Nephron (organoid): ENCODE results near the gene TMED1.

ENCODE experiments used
- H3K27ac Mint-ChIP-seq, 3 experiments: 2 replicates each; pipeline ENCODE4 v1.8.0; 2020; ENCODE audit warnings: mixed read lengths in 3 of 3, mild to moderate bottlenecking in 2 of 3, moderate library complexity in 1 of 3
- H3K27me3 Mint-ChIP-seq: 2 replicates; pipeline ENCODE4 v1.8.0; 2021; ENCODE audit warnings: low read depth, mild to moderate bottlenecking, moderate library complexity, mixed read lengths
- H3K36me3 Mint-ChIP-seq: 2 replicates; pipeline ENCODE4 v1.8.0; 2020; ENCODE audit warnings: low read depth, mixed read lengths
- H3K4me1 Mint-ChIP-seq: 2 replicates; pipeline ENCODE4 v1.8.0; 2020; ENCODE audit warnings: mixed read lengths
- H3K4me3 Mint-ChIP-seq, 3 experiments: 2 replicates each; pipeline ENCODE4 v1.8.0; 2020; ENCODE audit warnings: mild to moderate bottlenecking in 3 of 3, mixed read lengths in 3 of 3, moderate library complexity in 2 of 3
- H3K9me3 Mint-ChIP-seq: 2 replicates; pipeline ENCODE4 v1.8.0; 2020; ENCODE audit warnings: mixed read lengths
- TF ChIP-seq, protein P1 (sequence below), 3 experiments: fragments of 200-600 bp; sonication (generic); IDR thresholded peaks; one replicate each; pipeline ENCODE4 v1.5.0; 2021; ENCODE audit warnings: antibody characterized with exemption in 3 of 3; ENCODE audit not compliant: unreplicated experiment in 3 of 3

The TMED1 gene

GRCh38 chr19:10820173-10820572 lies 15.8 kb downstream of the TMED1 start:
- Mint-ChIP-seq H3K36me3 (peaks cover 41% of the 10 kb centered on the region), H3K4me1 (peaks cover 5% of the 10 kb centered on the region), H3K9me3 (no peaks in the 10 kb centered on the region), H3K27ac (peak overlapping the region in 1 of 3 experiments; percentile 52), H3K27me3 (no peaks in the 10 kb centered on the region), H3K4me3 (no peak overlapping the region)
- TF ChIP-seq, protein P1, sequence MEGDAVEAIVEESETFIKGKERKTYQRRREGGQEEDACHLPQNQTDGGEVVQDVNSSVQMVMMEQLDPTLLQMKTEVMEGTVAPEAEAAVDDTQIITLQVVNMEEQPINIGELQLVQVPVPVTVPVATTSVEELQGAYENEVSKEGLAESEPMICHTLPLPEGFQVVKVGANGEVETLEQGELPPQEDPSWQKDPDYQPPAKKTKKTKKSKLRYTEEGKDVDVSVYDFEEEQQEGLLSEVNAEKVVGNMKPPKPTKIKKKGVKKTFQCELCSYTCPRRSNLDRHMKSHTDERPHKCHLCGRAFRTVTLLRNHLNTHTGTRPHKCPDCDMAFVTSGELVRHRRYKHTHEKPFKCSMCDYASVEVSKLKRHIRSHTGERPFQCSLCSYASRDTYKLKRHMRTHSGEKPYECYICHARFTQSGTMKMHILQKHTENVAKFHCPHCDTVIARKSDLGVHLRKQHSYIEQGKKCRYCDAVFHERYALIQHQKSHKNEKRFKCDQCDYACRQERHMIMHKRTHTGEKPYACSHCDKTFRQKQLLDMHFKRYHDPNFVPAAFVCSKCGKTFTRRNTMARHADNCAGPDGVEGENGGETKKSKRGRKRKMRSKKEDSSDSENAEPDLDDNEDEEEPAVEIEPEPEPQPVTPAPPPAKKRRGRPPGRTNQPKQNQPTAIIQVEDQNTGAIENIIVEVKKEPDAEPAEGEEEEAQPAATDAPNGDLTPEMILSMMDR (IDR thresholded peaks at IDR 0.05; ENCODE audit: unreplicated experiment in 3 of 3), result peak in 1 of 3 experiments; percentile 18

DNA sequence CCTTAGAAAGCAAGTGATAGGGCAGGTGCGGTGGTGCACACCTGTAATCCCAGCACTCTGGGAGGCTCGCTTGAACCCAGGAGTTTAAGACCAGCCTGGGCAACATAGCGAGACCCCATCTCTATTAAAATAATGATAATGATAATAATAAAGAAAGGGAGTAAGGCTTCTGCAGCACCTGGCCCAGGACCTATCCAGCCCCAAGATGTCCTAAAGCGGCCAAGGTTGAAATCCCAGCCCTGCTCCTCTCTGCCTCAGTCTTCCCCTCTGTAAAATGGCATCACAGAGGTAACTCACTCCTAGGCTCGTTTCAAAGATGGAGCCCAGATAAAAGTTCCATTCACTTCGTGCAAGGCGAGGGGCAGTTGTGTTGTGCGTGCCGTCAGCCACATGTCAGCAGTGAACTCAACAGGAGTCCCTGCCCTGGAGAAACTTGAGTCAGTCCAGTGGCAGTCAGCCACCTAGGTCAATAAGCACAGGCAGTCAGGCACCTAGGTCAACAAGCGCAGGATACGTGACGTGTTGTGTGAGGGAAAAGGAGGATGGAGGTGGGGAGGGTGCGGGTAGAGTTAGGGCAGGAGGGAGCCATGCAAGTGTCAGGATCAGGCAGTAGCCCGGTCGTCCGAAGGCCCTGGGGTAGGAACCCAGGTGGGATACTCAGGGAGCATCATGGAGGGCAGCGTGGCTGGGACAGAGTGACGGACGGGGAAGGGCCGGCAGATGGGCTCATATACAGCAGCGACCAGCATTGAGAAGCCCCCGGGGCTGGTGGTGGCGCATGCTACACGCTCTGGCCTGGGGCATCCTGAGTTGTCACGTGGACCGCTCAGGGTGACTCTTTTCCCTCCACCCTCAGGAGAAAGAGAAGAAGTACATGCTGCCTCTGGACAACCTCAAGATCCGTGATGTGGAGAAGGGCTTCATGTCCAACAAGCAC lies 16.6 kb downstream of the TMED1 start:
- H3K4me3 Mint-ChIP-seq, result no peak overlapping the region
- no peak overlapping the region for H3K27ac Mint-ChIP-seq
- H3K9me3 Mint-ChIP-seq, result no peaks in the 10 kb centered on the region
- TF ChIP-seq, protein P1 (IDR thresholded peaks at IDR 0.05; ENCODE audit: unreplicated experiment in 3 of 3), result no peak
- H3K36me3 Mint-ChIP-seq, result peaks cover 40% of the 10 kb centered on the region
- H3K4me1 Mint-ChIP-seq, result peaks cover 10% of the 10 kb centered on the region
- H3K27me3 Mint-ChIP-seq, result no peaks in the 10 kb centered on the region

- Mint-ChIP-seq H3K4me1 (peaks cover 11% of the 10 kb centered on the region), H3K9me3 (no peaks in the 10 kb centered on the region), H3K27ac (peak overlapping the region; percentile 93 to 98 (median 97)), H3K36me3 (peaks cover 37% of the 10 kb centered on the region), H3K27me3 (no peaks in the 10 kb centered on the region), H3K4me3 (peak overlapping the region; percentile 57 to 91 (median 82))
- TF ChIP-seq, protein P1 (IDR thresholded peaks at IDR 0.05; ENCODE audit: unreplicated experiment in 3 of 3), result no peak
Observed at GRCh38 chr19:10818301-10819123, 17.5 kb downstream of the TMED1 start.

DNA sequence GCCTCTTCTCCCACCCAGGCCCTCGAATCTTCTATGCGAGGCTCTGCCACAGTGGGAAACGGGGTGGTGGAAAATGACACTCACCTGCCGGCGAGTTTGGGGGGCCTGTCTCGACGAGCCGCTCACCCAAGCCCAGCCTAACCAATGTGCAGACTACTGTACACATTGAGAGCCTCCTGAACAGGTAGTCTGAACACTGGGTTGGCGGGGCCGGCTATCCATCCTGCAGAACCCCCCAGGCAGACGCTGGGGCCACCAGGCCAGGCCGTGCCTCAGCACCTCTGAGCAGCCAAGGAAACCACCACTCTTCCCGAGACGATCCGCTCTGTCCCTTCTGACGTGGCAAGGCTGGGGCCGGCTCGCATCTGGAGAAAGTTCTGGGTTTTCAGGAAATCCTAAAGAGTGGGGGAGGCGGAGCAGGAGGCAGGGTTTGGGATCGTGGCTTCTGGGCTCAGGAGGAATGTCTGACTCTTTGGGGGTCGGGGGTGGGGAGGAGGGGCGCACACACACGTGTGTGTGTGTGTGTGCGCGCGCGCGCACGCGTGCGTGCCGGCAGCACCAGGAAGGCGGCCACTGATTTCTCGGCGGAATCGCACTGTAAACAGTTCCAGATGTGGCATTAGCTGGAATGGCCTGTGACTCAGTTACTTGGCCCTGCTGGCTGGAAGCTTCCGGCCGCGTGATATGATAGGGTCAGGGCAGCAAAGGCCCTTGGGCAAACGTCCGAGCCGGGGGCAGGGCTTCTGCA lies 18.5 kb downstream of the TMED1 start:
- Mint-ChIP-seq H3K4me3 (peak overlapping the region; percentile 82 to 91 (median 89)), H3K27me3 (no peaks in the 10 kb centered on the region), H3K27ac (peak overlapping the region; percentile 93 to 98 (median 97))

DNA sequence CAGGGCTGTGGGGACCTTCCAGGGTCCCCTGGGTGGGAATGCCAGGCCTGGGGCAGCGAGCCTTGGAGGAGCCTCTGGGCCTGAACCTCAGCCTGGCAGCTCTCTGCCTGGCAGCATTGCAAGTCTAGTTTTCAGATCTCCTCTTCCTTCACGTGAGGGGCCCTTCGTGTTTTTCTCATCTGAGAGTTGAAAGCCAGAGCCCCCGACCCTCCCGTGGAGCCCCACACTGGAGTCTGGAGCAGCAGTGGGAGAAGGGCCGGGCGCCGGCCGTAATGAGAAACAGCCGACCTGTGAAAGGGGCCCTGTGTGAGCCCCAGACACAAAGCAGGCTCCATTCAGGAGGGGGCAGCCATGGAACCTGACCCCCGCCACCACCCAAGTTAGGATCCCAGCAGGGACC lies 19.3 kb downstream of the TMED1 start:
- Mint-ChIP-seq H3K36me3 (peaks cover 43% of the 10 kb centered on the region), H3K4me3 (peak overlapping the region; percentile 82 to 91 (median 89))

More for the DNA sequence above, 18.5 kb downstream of the TMED1 start:
- TF ChIP-seq, protein P1 (IDR thresholded peaks at IDR 0.05; ENCODE audit: unreplicated experiment in 3 of 3), result no peak
- peaks cover 43% of the 10 kb centered on the region for H3K36me3 Mint-ChIP-seq
- no peaks in the 10 kb centered on the region for H3K9me3 Mint-ChIP-seq
- H3K4me1 Mint-ChIP-seq, result peaks cover 15% of the 10 kb centered on the region

More for the DNA sequence above, 19.3 kb downstream of the TMED1 start:
- H3K27ac Mint-ChIP-seq, result peak overlapping the region; percentile 74 to 97 (median 93)
- H3K9me3 Mint-ChIP-seq, result no peaks in the 10 kb centered on the region
- H3K4me1 Mint-ChIP-seq, result peaks cover 15% of the 10 kb centered on the region
- TF ChIP-seq, protein P1 (IDR thresholded peaks at IDR 0.05; ENCODE audit: unreplicated experiment in 3 of 3), result no peak
- no peaks in the 10 kb centered on the region for H3K27me3 Mint-ChIP-seq
